ENCODE results near the gene MAOA.
"Not testable (repeated sequence)": the region's sequence is repeated elsewhere in the genome, so short reads cannot be mapped to it uniquely, and the experiment has no call there.

GRCh38 chrX:43675965-43676628 lies 20.0 kb downstream of the MAOA start:
- TF ChIP-seq CTCF, POLR2A (IDR thresholded peaks at IDR 0.05): not testable (repeated sequence)

Data from lower leg skin (tissue), 3 donors.